ENCODE results near the gene KRT23. TPM values are rescaled to one million over a fixed set of nuclear protein-coding genes. Genes with fewer than 3 reads are reported as not detected.

KRT23 gene
- total RNA-seq, 2 donors from 2014 or later, result 0.27 to 1.2 TPM

DNA sequence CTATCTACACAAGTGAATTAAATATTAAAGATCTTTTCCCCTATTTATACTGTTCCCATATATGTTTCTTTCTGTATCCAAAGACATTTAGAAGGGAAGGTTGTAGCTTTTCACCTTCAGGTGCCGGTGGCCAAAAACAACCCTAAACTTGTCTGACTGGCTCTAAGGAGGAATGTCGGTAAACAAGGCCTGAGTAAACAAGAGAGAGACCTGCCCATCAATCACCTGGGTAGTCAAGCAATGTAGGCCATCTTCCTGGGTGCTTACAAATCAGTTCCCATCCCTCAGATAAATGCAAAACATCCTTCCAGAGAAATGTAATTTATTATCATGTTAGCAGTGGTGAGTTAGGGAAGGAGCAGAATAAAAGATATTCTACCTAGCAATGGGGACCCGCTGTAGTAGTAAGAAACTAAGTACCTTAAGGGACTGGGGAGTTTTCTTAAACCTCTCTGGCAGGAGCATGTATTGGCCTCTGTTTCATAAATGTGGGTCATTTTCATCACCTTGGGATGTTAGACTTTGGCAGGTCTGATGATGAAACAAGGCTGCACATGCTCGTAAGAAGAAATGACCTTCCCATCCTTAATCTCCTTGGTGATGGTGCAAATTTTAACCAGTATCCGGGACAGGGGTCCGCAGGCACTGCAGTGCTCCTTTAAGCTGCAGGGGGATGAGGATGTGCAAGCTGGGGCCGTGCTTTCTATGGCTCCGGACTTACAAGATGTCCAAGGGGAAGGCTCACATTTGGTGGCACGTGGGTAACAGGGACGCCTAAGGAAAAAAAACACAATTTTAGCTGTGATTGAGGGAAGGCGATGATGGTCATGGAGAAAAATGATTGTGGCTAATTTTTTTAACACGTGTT lies 20.9 kb upstream of the KRT23 start:
- TF ChIP-seq, protein P1, sequence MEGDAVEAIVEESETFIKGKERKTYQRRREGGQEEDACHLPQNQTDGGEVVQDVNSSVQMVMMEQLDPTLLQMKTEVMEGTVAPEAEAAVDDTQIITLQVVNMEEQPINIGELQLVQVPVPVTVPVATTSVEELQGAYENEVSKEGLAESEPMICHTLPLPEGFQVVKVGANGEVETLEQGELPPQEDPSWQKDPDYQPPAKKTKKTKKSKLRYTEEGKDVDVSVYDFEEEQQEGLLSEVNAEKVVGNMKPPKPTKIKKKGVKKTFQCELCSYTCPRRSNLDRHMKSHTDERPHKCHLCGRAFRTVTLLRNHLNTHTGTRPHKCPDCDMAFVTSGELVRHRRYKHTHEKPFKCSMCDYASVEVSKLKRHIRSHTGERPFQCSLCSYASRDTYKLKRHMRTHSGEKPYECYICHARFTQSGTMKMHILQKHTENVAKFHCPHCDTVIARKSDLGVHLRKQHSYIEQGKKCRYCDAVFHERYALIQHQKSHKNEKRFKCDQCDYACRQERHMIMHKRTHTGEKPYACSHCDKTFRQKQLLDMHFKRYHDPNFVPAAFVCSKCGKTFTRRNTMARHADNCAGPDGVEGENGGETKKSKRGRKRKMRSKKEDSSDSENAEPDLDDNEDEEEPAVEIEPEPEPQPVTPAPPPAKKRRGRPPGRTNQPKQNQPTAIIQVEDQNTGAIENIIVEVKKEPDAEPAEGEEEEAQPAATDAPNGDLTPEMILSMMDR (IDR thresholded peaks at IDR 0.05), result no peak
- intact Hi-C loops (cut with DNase I), result no loop called here
- H3K4me1 ChIP-seq, result no peaks in the 10 kb centered on the region
- H3K27ac ChIP-seq, result no peak overlapping the region
- no peak overlapping the region for H3K4me3 ChIP-seq
- H3K9me3 ChIP-seq, result no peaks in the 10 kb centered on the region
- no peak overlapping the region for H3K9ac ChIP-seq (ENCODE audit: low read depth in 2 of 2, low read length in 2 of 2)
- no peaks in the 10 kb centered on the region for H3K27me3 ChIP-seq
- peak; percentile 30 for DNase-seq
- H3K36me3 ChIP-seq, result no peaks in the 10 kb centered on the region

DNA sequence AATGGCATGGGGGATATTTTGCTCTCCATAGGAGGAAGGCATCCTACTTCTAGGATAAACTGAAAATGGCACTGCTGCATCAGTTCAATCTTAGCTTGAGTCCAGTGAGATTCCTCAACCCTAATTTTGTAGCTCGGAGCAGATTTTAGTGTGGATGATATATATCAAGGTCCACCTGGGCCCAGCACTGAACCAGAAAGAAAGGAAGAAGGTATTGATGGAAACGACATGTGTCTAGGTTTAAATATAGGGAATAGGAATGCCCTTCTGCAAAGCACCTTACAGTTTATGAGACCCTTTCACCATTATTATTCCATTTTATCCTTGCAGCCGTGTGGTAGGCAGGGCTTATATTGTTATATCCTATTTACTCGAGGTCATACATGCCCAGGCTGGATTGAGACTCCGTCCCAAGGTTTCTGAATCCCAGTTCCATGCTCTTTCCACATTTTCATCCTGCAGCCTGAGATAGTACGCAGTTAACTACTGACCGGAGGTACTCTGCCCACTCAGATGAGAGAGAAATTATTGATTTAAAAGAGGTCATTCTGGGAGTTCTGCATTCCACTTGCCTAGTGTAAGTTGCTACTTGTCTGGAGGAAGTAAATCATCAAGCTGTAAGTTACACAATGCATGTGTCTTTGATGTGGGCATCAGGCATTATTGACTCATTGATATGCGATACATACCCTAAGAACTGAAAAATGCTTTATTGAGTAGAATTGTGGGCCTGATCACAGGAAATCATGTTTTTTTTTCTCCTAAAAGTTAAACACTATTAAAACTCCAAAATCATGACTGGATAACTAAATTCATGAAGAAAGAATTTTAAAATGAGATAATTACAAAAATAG lies 19.2 kb upstream of the KRT23 start:
- Histone ChIP-seq H3K36me3 (no peaks in the 10 kb centered on the region), H3K4me1 (no peaks in the 10 kb centered on the region), H3K9me3 (no peaks in the 10 kb centered on the region), H3K9ac (ENCODE audit: low read depth in 2 of 2, low read length in 2 of 2) (no peak overlapping the region), H3K27me3 (no peaks in the 10 kb centered on the region), H3K27ac (no peak overlapping the region), H3K4me3 (no peak overlapping the region)
- TF ChIP-seq, protein P1 (IDR thresholded peaks at IDR 0.05), result no peak
- intact Hi-C loops (cut with DNase I), result no loop called here
- no peak for DNase-seq

DNA sequence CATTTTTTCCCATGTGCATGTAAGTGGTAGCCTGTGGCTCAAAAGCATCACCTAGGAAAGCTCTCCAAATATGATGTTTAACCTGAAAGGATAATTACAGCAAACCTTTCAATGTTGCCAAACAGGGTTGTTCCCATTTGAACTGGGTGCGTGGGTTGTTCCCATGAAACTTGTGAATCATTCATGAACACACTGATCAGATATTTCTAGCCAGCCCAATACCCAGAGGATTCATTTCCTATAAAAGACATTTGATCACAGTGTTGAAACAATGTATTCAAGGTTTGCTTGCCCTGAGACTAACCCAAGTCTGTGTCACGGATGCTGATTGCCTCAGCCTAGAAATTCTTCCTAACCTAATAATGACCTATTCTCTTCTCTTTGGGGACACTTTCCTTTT lies 16.4 kb upstream of the KRT23 start:
- H3K9me3 ChIP-seq, result no peaks in the 10 kb centered on the region
- H3K9ac ChIP-seq (ENCODE audit: low read depth in 2 of 2, low read length in 2 of 2), result no peak overlapping the region
- no peaks in the 10 kb centered on the region for H3K27me3 ChIP-seq

DNA sequence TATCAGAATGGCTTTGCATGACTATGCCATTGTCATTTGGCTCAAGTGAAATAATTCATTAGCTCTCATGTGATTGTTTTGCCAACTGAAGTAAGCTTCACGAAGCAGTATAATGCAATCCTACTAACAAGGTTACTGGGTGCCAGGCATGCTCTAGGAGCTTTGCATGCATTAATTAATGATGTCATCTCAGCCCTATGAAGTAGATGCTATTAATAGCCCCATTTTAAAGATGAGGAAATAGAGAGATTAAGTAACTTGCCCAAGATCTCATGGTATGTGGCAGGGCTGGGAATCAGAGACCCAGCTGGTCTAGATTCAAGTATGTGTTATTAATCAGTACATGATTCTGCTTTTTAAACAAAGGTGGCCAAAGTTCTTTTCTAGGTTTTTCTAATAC lies 15.2 kb upstream of the KRT23 start:
- no peak overlapping the region for H3K4me3 ChIP-seq
- H3K27ac ChIP-seq, result no peak overlapping the region
- no peaks in the 10 kb centered on the region for H3K9me3 ChIP-seq
- no peaks in the 10 kb centered on the region for H3K36me3 ChIP-seq
- no peak for DNase-seq
- no peaks in the 10 kb centered on the region for H3K4me1 ChIP-seq
- no peaks in the 10 kb centered on the region for H3K27me3 ChIP-seq
- TF ChIP-seq, protein P1 (IDR thresholded peaks at IDR 0.05), result no peak
- H3K9ac ChIP-seq (ENCODE audit: low read depth in 2 of 2, low read length in 2 of 2), result no peak overlapping the region
- intact Hi-C loops (cut with DNase I), result no loop called here

More for the DNA sequence above, 16.4 kb upstream of the KRT23 start:
- DNase-seq, result no peak
- no peak overlapping the region for H3K27ac ChIP-seq
- TF ChIP-seq, protein P1 (IDR thresholded peaks at IDR 0.05), result no peak
- no peaks in the 10 kb centered on the region for H3K4me1 ChIP-seq
- no peaks in the 10 kb centered on the region for H3K36me3 ChIP-seq
- intact Hi-C loops (cut with DNase I), result no loop called here
- H3K4me3 ChIP-seq, result no peak overlapping the region

DNA sequence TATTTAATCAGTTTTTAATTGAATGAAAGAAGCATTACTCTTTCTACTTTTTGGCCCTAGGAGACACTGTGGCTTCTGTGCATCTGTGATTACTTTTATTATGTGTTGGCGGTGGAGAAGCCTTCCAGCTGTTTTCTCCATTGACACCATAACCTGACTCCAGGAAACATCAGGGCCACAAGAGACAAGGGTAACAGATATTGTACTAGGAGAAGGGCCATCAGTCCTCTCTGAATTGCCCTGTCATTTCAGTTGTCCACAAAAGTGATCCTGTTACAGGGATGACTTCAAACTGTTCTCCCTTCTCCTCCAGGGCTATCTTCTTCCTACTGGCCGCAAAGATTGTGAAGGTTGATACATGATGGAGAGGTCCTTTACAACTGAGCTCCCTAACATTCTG lies 14.7 kb upstream of the KRT23 start:
- H3K4me1 ChIP-seq, result no peaks in the 10 kb centered on the region
- no peaks in the 10 kb centered on the region for H3K36me3 ChIP-seq
- no peak for DNase-seq
- no peak overlapping the region for H3K4me3 ChIP-seq
- no peaks in the 10 kb centered on the region for H3K9me3 ChIP-seq
- intact Hi-C loops (cut with DNase I), result no loop called here
- H3K27ac ChIP-seq, result no peak overlapping the region
- no peaks in the 10 kb centered on the region for H3K27me3 ChIP-seq
- H3K9ac ChIP-seq (ENCODE audit: low read depth in 2 of 2, low read length in 2 of 2), result no peak overlapping the region
- TF ChIP-seq, protein P1 (IDR thresholded peaks at IDR 0.05), result no peak

Data from colonic mucosa (tissue), 4 donors.